Calu3 (cell line): ENCODE data around the gene VPS37D. TPM values are rescaled to one million over a fixed set of nuclear protein-coding genes. Genes with fewer than 3 reads are reported as not detected.

Experiments
- BruUV-seq: library from RNA; stranded (reverse); fragments of 400-500 nt; replicated peaks from 2 replicates; lab custom pipeline; 2021; lab: Mats Ljungman, UMichigan
- CTCF ChIA-PET: fragments of 300-600 bp; sonication (Branson Sonifier 250); formaldehyde crosslinking; loops from one replicate; lab custom pipeline; 2022; ENCODE audit warnings: antibody characterized with exemption; lab: Charles Lee
- DNase-seq: peaks from one replicate; pipeline ENCODE4 v3.0.0; 2022
- H3K27ac Mint-ChIP-seq: one replicate; pipeline ENCODE4 v1.8.0; 2022; ENCODE audit warnings: mixed read lengths; ENCODE audit not compliant: unreplicated experiment
- H3K27me3 Mint-ChIP-seq: one replicate; pipeline ENCODE4 v1.8.0; 2022; ENCODE audit warnings: mixed read lengths; ENCODE audit not compliant: unreplicated experiment
- H3K36me3 Mint-ChIP-seq: one replicate; pipeline ENCODE4 v1.8.0; 2022; ENCODE audit warnings: mild to moderate bottlenecking, moderate library complexity, mixed read lengths; ENCODE audit not compliant: insufficient read depth, unreplicated experiment
- H3K4me1 Mint-ChIP-seq: one replicate; pipeline ENCODE4 v1.8.0; 2022; ENCODE audit warnings: mild to moderate bottlenecking, low read depth, mixed read lengths; ENCODE audit not compliant: unreplicated experiment
- H3K4me3 Mint-ChIP-seq: one replicate; pipeline ENCODE4 v1.8.0; 2022; ENCODE audit warnings: mild to moderate bottlenecking, low read depth, moderate library complexity, mixed read lengths; ENCODE audit not compliant: unreplicated experiment
- H3K9me3 Mint-ChIP-seq: one replicate; pipeline ENCODE4 v1.8.0; 2022; ENCODE audit warnings: low read depth, mixed read lengths; ENCODE audit not compliant: unreplicated experiment
- intact Hi-C: fragments of 100-400 bp; cut with micrococcal nuclease; formaldehyde crosslinking; loops from one replicate; pipeline ENCODE4 v1.10.0; 2022; ENCODE audit not compliant: unreplicated experiment
- total RNA-seq: library from RNA; stranded (reverse); gene quantifications from 2 replicates; pipeline ENCODE4 v1.2.3, GENCODE V29; 2022
- TF ChIP-seq, protein P1 (sequence below): fragments of 200-600 bp; IDR thresholded peaks from one replicate; pipeline ENCODE4 v1.8.0; 2022; ENCODE audit warnings: antibody characterized with exemption; ENCODE audit not compliant: unreplicated experiment

Gene VPS37D
- total RNA-seq, 1 experiment from 2014 or later = 0.94 TPM

DNA sequence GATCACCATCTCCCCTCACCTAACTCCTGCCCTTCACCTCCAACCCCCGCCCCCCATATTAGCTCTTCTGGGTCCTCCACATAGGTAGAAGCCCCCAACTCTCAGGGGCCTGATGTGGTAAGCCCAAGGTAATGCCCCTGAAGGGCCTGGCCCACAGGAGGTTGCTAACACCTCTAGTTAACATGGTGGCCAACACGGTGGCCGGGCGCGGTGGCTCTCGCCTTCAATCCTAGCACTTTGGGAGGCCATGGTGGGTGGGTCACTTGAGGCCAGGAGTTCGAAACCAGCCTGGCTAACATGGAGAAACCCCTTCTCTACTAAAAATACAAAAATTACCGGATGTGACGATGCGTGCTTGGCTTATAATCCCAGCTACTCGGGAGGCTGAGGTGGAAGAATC, 42.4 kb upstream of the VPS37D start:
- intact Hi-C loops = no loop called here
- H3K4me1 Mint-ChIP-seq = no peaks in the 10 kb centered on the region
- CTCF ChIA-PET = interaction anchor here (1.2 kb wide), 1 partner anchor 21 kb away, joined by 3 read pairs; no protein-coding TSS in a partner anchor

GRCh38 chr7:73626814-73627213, 40.8 kb upstream of the VPS37D start:
- H3K36me3 Mint-ChIP-seq = peaks cover 11% of the 10 kb centered on the region
- no peaks in the 10 kb centered on the region for H3K4me1 Mint-ChIP-seq
- intact Hi-C loops = no loop called here
- peaks cover 45% of the 10 kb centered on the region for H3K27me3 Mint-ChIP-seq
- CTCF ChIA-PET = no interaction called here
- no peaks in the 10 kb centered on the region for H3K9me3 Mint-ChIP-seq
- H3K4me3 Mint-ChIP-seq = no peak overlapping the region
- no peak overlapping the region for H3K27ac Mint-ChIP-seq
- TF ChIP-seq, protein P1, sequence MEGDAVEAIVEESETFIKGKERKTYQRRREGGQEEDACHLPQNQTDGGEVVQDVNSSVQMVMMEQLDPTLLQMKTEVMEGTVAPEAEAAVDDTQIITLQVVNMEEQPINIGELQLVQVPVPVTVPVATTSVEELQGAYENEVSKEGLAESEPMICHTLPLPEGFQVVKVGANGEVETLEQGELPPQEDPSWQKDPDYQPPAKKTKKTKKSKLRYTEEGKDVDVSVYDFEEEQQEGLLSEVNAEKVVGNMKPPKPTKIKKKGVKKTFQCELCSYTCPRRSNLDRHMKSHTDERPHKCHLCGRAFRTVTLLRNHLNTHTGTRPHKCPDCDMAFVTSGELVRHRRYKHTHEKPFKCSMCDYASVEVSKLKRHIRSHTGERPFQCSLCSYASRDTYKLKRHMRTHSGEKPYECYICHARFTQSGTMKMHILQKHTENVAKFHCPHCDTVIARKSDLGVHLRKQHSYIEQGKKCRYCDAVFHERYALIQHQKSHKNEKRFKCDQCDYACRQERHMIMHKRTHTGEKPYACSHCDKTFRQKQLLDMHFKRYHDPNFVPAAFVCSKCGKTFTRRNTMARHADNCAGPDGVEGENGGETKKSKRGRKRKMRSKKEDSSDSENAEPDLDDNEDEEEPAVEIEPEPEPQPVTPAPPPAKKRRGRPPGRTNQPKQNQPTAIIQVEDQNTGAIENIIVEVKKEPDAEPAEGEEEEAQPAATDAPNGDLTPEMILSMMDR = no peak
- no TSS peak for BruUV-seq
- no peak for DNase-seq

More for the DNA sequence above, 42.4 kb upstream of the VPS37D start:
- no peak for DNase-seq
- H3K4me3 Mint-ChIP-seq = no peak overlapping the region
- peaks cover 45% of the 10 kb centered on the region for H3K27me3 Mint-ChIP-seq
- peaks cover 11% of the 10 kb centered on the region for H3K36me3 Mint-ChIP-seq
- no peak overlapping the region for H3K27ac Mint-ChIP-seq
- TF ChIP-seq, protein P1 = no peak
- no TSS peak for BruUV-seq
- H3K9me3 Mint-ChIP-seq = no peaks in the 10 kb centered on the region

DNA sequence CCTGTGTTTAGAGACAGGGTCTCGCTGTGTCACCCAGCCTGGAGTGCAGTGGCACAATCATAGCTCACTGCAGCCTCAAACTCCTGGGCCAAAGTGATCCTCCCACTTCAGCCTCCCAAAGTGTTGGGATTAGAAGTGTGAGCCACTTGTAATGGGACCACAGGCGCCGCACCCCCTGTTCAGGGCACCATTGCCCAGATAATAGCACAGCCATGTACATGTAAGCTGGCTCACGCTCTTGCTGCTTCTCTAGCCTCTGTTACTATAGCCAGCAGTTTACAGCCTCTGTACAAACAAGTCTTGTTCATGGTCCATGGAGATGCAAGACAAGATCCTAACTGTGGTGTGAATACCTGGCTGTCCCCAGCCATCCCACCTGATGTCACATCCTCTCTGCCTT, 39.1 kb upstream of the VPS37D start:
- no peak for DNase-seq
- Mint-ChIP-seq H3K9me3 (no peaks in the 10 kb centered on the region), H3K27ac (no peak overlapping the region), H3K27me3 (peaks cover 46% of the 10 kb centered on the region), H3K4me3 (no peak overlapping the region), H3K36me3 (peaks cover 9% of the 10 kb centered on the region), H3K4me1 (no peaks in the 10 kb centered on the region)
- TF ChIP-seq, protein P1 = no peak
- CTCF ChIA-PET = interaction anchor here (0.6 to 1.0 kb wide), 2 partner anchors 21 to 34 kb away, joined by 3 to 4 read pairs; no protein-coding TSS in a partner anchor
- intact Hi-C loops = no loop called here
- BruUV-seq = no TSS peak

DNA sequence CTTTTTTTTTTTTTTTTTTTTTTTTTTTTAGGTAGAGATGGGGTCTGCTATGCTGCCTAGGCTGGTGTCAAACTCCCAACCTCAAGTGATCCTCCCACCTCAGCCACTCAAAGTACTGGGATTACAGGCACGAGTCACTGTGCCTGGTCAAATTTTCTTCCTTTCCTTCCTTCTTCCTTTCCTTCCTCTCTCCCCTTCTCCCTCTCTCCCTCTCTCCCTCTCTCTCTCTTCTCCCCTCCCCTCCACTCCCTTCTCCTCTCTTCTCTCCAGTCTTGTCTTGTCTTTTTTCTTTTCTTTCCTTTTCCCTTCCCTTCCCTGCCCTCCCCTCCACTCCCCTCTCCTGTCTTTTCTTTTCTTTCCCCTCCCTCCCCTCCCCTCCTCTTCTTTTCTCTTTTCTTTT, 36.1 kb upstream of the VPS37D start:
- peaks cover 38% of the 10 kb centered on the region for H3K27me3 Mint-ChIP-seq
- H3K4me3 Mint-ChIP-seq = no peak overlapping the region
- no peaks in the 10 kb centered on the region for H3K36me3 Mint-ChIP-seq
- DNase-seq = no peak
- TF ChIP-seq, protein P1 = no peak
- H3K9me3 Mint-ChIP-seq = peaks cover 3% of the 10 kb centered on the region
- no peaks in the 10 kb centered on the region for H3K4me1 Mint-ChIP-seq
- no peak overlapping the region for H3K27ac Mint-ChIP-seq
- intact Hi-C loops = no loop called here
- CTCF ChIA-PET = no interaction called here
- no TSS peak for BruUV-seq
